NCI-H226 (cell line): ENCODE measurements around the gene TM4SF18.
A peak's percentile ranks its signal among the peaks of the same experiment; 100 is the strongest.

Source experiments
- DNase-seq: peaks from one replicate; pipeline ENCODE4 v3.0.0-alpha.2; 2015

Gene TM4SF18

DNA sequence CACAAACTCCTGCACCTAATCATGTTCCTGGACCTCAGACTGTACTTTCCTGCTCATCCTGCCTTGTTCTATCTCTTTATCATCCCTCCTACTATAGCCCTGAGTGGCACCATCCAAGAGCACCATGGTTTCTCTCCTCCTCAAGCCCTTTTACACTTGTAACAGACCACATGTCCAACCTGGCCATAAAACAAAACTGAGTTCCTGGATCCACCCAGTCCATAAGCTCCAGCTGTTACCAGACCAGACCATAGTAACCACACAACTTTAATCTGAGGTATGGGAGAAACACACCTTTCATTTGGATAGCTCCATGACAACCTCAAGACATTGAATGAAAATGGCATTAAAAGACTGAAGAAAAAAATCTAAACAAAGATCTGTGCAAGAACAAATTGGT lies 9.1 kb downstream of the TM4SF18 start:
- DNase-seq: no peak

DNA sequence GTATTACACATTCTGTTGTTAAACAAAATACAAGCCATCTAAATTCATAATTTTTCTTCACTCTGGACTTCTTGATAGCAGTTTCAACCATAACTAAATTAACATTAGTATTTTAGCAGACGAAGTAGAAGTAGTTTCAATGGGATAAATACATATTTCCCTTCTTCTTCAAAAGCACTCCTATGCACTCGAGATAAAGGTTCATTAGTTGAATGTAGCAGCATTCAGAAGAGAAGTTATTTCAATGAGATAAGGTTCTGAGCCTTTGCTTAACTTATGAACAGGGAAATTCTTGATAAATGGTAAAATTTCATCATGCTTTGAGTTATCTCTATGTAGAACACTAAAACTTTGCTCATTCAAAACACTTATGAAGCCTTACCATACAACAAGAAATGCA lies 11.8 kb downstream of the TM4SF18 start:
- DNase-seq: no peak

DNA sequence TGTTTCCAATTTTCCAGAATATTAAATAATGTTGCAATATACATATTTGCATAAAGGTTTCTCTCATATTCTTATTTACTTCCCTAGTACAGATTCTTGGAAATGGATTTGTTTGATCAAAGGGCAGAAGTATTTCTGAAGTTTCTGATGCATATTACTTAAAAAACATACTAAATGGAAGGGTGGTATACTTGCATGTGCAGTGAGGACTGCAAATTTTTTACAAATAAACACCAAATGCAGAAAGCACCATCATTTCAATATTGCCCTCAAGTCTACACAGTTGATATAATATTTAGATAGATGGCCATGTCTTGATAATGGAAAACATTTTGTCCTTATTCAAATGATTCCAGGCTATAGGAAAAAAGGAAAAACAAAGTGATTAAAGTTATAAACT lies 12.3 kb downstream of the TM4SF18 start:
- no peak for DNase-seq

DNA sequence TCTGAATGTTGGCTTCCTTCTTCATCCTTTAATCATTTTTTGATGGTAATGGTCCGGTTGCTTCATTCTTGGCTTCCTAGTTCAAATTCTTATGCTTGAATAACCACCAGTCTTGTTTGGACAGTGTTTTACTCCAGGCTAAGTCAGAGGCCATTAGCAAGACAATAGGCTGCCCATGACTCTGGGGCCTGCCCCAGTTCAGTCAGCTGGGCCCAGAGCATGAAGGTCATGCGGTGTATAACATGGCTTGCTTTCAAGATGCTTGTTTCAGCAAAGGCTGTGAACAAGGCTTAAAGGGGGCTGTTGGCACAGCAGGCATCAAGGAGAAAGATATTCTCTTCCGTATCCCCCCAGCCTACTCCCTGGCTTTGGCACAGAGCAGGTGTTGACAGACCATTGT lies 13.7 kb downstream of the TM4SF18 start:
- no peak for DNase-seq

- no peak for DNase-seq
These were observed 16.4 kb downstream of the TM4SF18 start for GRCh38 chr3:149317072-149317471.

- DNase-seq: peak; percentile 14
These were observed 17.0 kb downstream of the TM4SF18 start for GRCh38 chr3:149316437-149316836.

DNA sequence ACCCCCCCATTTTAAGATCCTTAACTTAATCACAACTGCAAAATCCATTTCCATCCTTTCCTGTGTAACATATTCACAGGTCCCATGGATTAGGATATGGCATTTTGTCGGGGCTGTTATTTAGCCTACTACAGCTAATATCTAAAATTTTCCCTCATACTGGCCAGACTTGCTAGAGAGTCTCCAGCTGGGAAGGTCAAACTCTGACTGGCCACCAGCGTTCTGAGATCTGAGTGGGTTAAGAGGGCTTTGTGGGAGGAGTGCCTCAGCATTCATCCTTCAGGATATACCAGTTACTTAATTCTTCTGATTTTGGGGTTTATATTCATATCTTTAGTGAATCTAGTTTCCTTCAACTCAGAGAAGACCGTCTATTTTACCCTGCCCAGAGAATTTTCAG lies 17.7 kb downstream of the TM4SF18 start:
- DNase-seq: no peak

DNA sequence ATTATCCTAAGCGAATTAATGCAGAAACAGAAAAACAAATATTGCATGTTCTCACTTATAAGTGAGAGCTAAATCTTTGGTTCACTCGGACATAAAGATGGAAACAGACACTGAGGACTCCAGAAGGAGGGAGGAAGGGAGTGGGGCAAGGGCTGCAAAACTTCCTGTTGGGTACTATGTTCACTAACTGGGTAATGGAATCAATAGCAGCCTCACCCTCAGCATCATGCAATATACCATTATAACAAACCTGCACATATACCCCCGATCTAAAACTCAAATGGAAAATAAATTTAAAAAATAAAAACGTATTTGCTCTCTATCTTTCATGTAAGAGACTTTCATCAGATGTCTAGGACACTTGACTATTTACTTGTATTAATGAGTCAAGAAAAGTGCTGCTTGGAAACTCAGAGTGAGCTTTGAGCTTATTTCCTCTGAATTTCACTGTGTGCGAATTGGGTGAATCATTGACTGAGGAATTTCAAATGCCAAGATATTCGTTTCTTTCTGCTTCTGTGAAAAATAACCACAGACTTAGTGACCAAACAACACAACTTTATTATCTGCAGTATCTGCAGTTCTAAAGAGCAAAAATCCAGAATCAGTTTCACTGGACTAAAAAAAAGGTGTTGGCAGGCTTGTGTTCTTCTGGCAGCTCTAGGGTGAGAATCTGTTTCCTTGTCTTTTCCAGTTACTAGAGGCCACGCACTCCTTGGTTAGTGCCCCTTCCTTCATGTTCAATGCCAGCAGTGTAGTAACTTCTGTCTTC lies 18.4 kb downstream of the TM4SF18 start:
- peak; percentile 74 for DNase-seq

GRCh38 chr3:149313542-149313941 lies 19.9 kb downstream of the TM4SF18 start:
- DNase-seq: no peak

GRCh38 chr3:149310796-149311534 lies 22.5 kb downstream of the TM4SF18 start:
- no peak for DNase-seq

- DNase-seq: no peak
These were observed 26.0 kb downstream of the TM4SF18 start for GRCh38 chr3:149307435-149307783.

DNA sequence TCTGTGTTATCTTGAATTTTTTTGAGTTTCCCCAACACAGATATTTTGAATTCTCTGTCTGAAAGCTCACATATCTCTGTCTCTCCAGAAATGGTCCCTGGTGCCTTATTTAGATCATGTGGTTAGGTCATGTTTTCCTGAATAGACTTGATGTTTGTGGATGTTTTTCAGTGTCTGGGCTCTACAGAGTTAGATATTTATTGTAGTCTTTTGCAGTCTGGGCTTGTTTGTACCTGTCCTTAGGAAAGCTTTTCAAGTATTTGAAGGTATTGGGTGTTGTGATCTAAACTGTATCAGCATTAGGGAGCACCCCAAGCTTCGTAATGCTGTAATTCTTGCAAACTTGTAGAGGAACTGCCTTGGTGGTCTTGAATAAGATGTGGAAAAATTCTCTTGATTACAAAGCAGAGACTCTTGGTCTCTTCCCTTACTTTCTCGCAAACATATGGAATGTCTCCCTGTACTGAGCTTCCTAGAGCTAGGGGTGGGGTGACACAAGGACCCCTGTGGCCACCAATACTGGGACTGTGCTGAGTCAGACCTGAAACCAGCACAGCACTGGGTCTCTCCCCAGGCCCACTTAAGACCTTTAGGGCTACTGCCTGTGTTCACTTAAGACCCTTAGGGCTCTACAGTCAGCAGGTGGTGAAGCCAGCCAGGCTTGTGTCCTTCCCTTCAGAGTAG lies 26.5 kb downstream of the TM4SF18 start:
- no peak for DNase-seq

- DNase-seq: no peak
These were observed 28.1 kb downstream of the TM4SF18 start for GRCh38 chr3:149305376-149305775.

DNA sequence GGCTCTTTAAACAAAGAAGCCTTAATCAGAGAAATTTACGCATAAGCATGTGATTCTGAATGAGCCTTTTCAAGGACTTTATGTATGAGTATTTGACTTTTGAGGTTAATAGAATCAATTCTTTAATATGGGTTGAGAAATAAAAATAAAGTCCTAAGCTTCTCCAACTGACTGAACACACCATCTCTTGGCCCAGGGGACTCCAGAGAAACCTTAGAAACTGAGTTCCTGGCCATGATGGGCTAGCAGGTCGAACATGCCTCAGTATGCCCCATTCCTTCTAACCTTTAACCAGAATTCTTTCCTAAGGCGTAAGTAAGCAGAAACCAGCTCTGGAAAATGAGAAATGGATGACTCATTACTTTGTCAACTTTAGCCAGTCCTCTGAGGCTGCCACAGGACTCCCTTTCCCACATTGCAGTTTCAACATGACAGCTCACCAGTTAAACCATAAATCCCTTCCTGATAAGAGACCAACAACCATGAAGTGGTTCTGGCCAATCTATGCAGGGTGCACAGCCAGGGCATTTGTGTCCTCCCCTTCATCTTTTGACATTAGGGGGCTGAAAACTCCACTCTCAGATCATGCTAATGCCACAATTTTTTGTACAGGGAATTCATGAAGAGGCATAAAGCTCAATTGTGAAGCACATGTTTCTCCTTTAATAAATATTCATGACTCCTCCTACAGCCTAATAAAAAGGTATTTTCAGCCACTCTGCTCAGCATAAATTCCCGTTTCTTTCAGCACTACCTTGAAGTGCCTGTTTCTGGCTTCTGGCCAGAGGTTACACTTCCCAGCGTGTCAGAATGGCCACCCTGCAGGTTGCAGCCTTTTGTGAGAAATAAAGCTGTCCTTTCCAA lies 33.3 kb downstream of the TM4SF18 start:
- DNase-seq: peak; percentile 94

- no peak for DNase-seq
These were observed 36.5 kb downstream of the TM4SF18 start for GRCh38 chr3:149296972-149297371.

- no peak for DNase-seq
These were observed 40.8 kb downstream of the TM4SF18 start for GRCh38 chr3:149292666-149293065.

DNA sequence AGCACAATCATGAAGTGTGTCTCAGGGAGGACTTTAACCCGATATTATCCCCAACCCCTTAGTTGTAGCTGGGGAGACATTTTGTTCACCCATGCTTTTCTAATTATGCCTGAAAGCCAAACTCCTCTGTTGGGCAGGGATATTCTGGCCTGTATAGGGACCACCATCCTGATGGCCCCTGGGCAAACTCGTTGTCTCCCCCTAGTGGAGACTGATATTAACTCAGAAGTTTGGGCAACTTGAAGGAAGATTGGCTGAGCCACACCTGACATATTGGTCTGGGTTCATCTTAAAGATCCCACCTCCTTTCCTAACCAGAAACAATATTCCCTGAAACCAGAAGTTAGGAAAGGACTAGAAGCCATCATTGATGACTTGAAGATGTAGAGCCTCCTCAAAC lies 42.3 kb downstream of the TM4SF18 start:
- DNase-seq: no peak

DNA sequence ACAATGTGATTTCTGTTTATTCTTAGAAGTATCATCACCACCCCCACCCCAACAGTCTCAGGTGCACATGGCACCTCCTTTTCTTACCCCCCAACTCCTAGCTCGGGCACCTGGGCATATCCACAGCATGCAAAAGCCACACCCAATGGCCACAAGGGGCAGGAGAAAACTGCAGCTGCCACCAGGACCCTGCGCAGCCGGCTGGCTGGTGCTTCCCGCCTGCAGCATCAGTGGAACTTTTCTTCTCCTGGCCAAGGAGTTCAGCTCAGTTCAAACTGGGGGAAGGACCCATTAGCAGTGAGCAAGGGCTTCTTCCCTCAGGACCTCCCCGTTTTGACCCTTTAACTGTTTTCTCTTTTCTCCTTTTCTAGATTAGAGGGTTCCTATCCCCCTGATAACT lies 44.8 kb downstream of the TM4SF18 start:
- no peak for DNase-seq

- no peak for DNase-seq
These were observed 49.4 kb downstream of the TM4SF18 start for GRCh38 chr3:149284034-149284433.

DNA sequence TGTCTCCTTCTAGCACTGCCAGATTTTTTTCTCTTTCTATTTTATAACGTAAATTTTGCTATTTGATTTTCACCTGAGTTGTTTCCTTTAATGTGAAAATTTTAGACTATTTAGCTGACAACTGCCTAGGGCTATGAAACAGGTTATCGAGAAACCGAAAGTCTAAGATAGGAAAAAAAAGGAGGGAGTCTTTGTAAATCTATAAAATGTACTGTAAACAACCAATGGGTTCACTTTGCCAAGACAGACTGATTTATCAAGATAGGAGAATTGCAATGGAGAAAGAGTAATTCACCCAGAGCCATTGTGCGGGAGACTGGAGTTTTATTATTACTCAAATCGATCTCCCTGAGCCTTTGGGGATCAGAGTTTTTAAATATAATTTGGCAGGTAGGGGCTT lies 50.0 kb downstream of the TM4SF18 start:
- no peak for DNase-seq

DNA sequence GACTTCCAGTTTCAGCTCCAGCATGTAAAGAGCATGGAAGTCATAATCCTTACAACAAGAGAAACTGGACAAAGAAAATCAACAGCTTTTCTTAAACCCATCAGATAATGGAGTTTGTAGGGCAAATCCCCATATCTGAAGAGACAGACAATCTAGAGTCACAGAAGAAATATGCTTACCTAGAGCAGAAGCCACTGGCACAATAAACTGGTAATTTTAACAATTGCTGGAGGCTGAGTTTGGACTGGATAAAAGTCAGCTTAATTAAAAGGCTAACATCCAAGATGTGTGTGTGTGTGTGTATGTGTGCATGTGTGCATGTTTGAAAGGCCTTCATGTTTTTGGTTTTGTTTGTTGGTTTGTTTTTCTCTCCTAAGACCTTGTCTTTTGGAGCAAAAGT lies 50.6 kb downstream of the TM4SF18 start:
- DNase-seq: no peak

GRCh38 chr3:149282322-149282721 lies 51.1 kb downstream of the TM4SF18 start:
- no peak for DNase-seq
